Measurements from ENCODE around the gene NOSTRIN. TPM values are rescaled to one million over a fixed set of nuclear protein-coding genes. Genes with fewer than 3 reads are reported as not detected.

The NOSTRIN gene
- total and polyA plus RNA-seq, 4 donors: 4.1 to 16.7 (median 8.5) TPM

DNA sequence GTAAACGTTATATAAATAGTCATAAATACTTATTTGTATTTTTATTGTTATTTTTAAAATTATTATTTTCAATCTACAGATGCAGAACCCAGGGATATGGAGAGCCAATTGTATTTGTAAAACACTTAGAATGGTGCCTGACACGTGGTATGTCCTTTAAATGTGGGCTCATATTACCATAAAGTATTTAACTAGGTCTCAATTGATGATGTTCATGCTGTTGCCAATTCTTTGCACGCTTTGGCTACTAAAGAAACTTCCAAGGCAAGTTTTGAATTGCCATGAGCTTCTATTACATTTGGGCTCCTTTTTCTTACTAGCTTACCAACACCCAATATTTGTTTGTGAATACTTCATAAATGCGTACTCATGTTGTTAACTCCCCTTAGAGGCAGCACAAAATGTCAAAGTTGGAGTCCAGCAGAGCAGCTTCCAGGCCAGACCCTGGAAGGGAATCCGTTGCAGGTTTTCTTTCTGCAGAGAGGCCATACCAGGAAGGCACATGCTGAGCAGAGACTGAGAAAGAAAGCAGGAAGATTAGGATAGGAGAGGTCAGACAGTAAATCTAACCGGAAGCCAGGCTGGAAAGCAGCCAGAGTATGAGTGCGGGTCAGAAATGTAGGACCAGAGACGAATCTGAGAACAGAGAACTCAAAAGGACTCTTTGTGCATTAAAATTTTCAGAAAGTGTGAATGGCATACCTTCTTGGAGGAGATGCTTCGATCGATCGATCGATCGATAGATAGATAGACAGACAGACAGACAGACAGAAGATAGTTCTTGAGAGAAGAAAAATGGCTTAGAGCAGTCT is 4.2 kb upstream of the NOSTRIN start:
- Histone ChIP-seq H3K9ac (ENCODE audit: low read depth in 1 of 2, low read length in 2 of 2) (no peak overlapping the region), H3K9me3 (ENCODE audit: control insufficient read depth in 4 of 4, low read length in 3 of 4) (no peaks in the 10 kb centered on the region), H3K27ac (ENCODE audit: low read depth in 1 of 2, low read length in 2 of 2) (no peak overlapping the region), H3K36me3 (ENCODE audit: control insufficient read depth in 4 of 4, insufficient read depth in 3 of 4, low read depth in 1 of 4, low read length in 3 of 4) (no peaks in the 10 kb centered on the region), H3K4me3 (ENCODE audit: low read depth in 1 of 3, low read length in 3 of 3) (no peak overlapping the region), H3K27me3 (ENCODE audit: control insufficient read depth in 4 of 4, insufficient read depth in 4 of 4, low read length in 3 of 4) (no peaks in the 10 kb centered on the region), H3K4me1 (ENCODE audit: control insufficient read depth in 4 of 4, insufficient read depth in 4 of 4, low read length in 3 of 4) (no peaks in the 10 kb centered on the region)
- 77% methylated on average over 13 of the region's 13 CpGs for WGBS
- no peak for DNase-seq (ENCODE audit: low spot score)
- peak; percentile 97 for TF ChIP-seq NR2F2 (IDR thresholded peaks at IDR 0.05)
- TF ChIP-seq TAF1 (conservative IDR thresholded peaks at IDR 0.05): no peak
- TF ChIP-seq, protein P1, sequence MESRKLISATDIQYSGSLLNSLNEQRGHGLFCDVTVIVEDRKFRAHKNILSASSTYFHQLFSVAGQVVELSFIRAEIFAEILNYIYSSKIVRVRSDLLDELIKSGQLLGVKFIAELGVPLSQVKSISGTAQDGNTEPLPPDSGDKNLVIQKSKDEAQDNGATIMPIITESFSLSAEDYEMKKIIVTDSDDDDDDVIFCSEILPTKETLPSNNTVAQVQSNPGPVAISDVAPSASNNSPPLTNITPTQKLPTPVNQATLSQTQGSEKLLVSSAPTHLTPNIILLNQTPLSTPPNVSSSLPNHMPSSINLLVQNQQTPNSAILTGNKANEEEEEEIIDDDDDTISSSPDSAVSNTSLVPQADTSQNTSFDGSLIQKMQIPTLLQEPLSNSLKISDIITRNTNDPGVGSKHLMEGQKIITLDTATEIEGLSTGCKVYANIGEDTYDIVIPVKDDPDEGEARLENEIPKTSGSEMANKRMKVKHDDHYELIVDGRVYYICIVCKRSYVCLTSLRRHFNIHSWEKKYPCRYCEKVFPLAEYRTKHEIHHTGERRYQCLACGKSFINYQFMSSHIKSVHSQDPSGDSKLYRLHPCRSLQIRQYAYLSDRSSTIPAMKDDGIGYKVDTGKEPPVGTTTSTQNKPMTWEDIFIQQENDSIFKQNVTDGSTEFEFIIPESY (IDR thresholded peaks at IDR 0.05): no peak
- TF ChIP-seq GABPA (IDR thresholded peaks at IDR 0.05 in 1 of 2, conservative IDR thresholded peaks at IDR 0.05 in 1 of 2): no peak
- TF ChIP-seq JUND (IDR thresholded peaks at IDR 0.05): no peak
- no peak for TF ChIP-seq FOXA1 (IDR thresholded peaks at IDR 0.05)
- TF ChIP-seq, protein P2, sequence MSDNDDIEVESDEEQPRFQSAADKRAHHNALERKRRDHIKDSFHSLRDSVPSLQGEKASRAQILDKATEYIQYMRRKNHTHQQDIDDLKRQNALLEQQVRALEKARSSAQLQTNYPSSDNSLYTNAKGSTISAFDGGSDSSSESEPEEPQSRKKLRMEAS (IDR thresholded peaks at IDR 0.05): no peak
- no peak for TF ChIP-seq YY1 (IDR thresholded peaks at IDR 0.05)
- TF ChIP-seq EGR1 (IDR thresholded peaks at IDR 0.05; ENCODE audit: low read depth in 2 of 2): no peak
- TF ChIP-seq, protein P3, sequence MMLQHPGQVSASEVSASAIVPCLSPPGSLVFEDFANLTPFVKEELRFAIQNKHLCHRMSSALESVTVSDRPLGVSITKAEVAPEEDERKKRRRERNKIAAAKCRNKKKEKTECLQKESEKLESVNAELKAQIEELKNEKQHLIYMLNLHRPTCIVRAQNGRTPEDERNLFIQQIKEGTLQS (IDR thresholded peaks at IDR 0.05): no peak
- TF ChIP-seq HNF4G (IDR thresholded peaks at IDR 0.05): no peak
- TF ChIP-seq, protein P4, sequence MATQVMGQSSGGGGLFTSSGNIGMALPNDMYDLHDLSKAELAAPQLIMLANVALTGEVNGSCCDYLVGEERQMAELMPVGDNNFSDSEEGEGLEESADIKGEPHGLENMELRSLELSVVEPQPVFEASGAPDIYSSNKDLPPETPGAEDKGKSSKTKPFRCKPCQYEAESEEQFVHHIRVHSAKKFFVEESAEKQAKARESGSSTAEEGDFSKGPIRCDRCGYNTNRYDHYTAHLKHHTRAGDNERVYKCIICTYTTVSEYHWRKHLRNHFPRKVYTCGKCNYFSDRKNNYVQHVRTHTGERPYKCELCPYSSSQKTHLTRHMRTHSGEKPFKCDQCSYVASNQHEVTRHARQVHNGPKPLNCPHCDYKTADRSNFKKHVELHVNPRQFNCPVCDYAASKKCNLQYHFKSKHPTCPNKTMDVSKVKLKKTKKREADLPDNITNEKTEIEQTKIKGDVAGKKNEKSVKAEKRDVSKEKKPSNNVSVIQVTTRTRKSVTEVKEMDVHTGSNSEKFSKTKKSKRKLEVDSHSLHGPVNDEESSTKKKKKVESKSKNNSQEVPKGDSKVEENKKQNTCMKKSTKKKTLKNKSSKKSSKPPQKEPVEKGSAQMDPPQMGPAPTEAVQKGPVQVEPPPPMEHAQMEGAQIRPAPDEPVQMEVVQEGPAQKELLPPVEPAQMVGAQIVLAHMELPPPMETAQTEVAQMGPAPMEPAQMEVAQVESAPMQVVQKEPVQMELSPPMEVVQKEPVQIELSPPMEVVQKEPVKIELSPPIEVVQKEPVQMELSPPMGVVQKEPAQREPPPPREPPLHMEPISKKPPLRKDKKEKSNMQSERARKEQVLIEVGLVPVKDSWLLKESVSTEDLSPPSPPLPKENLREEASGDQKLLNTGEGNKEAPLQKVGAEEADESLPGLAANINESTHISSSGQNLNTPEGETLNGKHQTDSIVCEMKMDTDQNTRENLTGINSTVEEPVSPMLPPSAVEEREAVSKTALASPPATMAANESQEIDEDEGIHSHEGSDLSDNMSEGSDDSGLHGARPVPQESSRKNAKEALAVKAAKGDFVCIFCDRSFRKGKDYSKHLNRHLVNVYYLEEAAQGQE (IDR thresholded peaks at IDR 0.05): no peak
- TF ChIP-seq FOXA2 (IDR thresholded peaks at IDR 0.05): no peak
- peak in 1 of 2 donors; percentile 14 for TF ChIP-seq RXRA (IDR thresholded peaks at IDR 0.05)
- TF ChIP-seq, protein P5, sequence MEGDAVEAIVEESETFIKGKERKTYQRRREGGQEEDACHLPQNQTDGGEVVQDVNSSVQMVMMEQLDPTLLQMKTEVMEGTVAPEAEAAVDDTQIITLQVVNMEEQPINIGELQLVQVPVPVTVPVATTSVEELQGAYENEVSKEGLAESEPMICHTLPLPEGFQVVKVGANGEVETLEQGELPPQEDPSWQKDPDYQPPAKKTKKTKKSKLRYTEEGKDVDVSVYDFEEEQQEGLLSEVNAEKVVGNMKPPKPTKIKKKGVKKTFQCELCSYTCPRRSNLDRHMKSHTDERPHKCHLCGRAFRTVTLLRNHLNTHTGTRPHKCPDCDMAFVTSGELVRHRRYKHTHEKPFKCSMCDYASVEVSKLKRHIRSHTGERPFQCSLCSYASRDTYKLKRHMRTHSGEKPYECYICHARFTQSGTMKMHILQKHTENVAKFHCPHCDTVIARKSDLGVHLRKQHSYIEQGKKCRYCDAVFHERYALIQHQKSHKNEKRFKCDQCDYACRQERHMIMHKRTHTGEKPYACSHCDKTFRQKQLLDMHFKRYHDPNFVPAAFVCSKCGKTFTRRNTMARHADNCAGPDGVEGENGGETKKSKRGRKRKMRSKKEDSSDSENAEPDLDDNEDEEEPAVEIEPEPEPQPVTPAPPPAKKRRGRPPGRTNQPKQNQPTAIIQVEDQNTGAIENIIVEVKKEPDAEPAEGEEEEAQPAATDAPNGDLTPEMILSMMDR (IDR thresholded peaks at IDR 0.05; ENCODE audit: low read depth, low read length, missing input control): no peak
- TF ChIP-seq HNF4A (conservative IDR thresholded peaks at IDR 0.05): no peak
- TF ChIP-seq RAD21 (IDR thresholded peaks at IDR 0.05): no peak
- peak; percentile 36 for TF ChIP-seq SP1 (IDR thresholded peaks at IDR 0.05)

Measured in liver (tissue), 9 donors.